ENCODE measurements around the gene ARAP2.

The ARAP2 gene

GRCh38 chr4:36165631-36166005 lies 78.7 kb downstream of the ARAP2 start:
- H3K27ac Mint-ChIP-seq, result no peak overlapping the region
- H3K9me3 Mint-ChIP-seq, result no peaks in the 10 kb centered on the region
- DNase-seq (no peak), ATAC-seq (no peak)
- peaks cover 28% of the 10 kb centered on the region for H3K36me3 Mint-ChIP-seq (ENCODE audit: low read depth)
- H3K4me3 Mint-ChIP-seq, result no peak overlapping the region
- peaks cover 18% of the 10 kb centered on the region for H3K4me1 Mint-ChIP-seq
- no peaks in the 10 kb centered on the region for H3K27me3 Mint-ChIP-seq

- H3K27ac Mint-ChIP-seq, result no peak overlapping the region
- ATAC-seq (no peak), DNase-seq (no peak)
- H3K27me3 Mint-ChIP-seq, result no peaks in the 10 kb centered on the region
- H3K4me1 Mint-ChIP-seq, result peaks cover 17% of the 10 kb centered on the region
- H3K36me3 Mint-ChIP-seq (ENCODE audit: low read depth), result peaks cover 28% of the 10 kb centered on the region
- no peak overlapping the region for H3K4me3 Mint-ChIP-seq
- H3K9me3 Mint-ChIP-seq, result no peaks in the 10 kb centered on the region
Observed at GRCh38 chr4:36164900-36165630, 79.2 kb downstream of the ARAP2 start.

- ATAC-seq (no peak), DNase-seq (no peak)
- peaks cover 38% of the 10 kb centered on the region for H3K36me3 Mint-ChIP-seq (ENCODE audit: low read depth)
- H3K27me3 Mint-ChIP-seq, result no peaks in the 10 kb centered on the region
- H3K4me1 Mint-ChIP-seq, result peaks cover 9% of the 10 kb centered on the region
- no peaks in the 10 kb centered on the region for H3K9me3 Mint-ChIP-seq
- H3K4me3 Mint-ChIP-seq, result no peak overlapping the region
- no peak overlapping the region for H3K27ac Mint-ChIP-seq
Observed at GRCh38 chr4:36163198-36163597, 81.1 kb downstream of the ARAP2 start.

GRCh38 chr4:36159208-36159607 lies 85.1 kb downstream of the ARAP2 start:
- ATAC-seq, result no peak

GRCh38 chr4:36152735-36153134 lies 91.6 kb downstream of the ARAP2 start:
- Mint-ChIP-seq H3K9me3 (no peaks in the 10 kb centered on the region), H3K4me3 (no peak overlapping the region), H3K27ac (no peak overlapping the region), H3K36me3 (ENCODE audit: low read depth) (peaks cover 30% of the 10 kb centered on the region), H3K4me1 (no peaks in the 10 kb centered on the region), H3K27me3 (no peaks in the 10 kb centered on the region)
- no peak for DNase-seq
- no peak for ATAC-seq

More at GRCh38 chr4:36159208-36159607, 85.1 kb downstream of the ARAP2 start:
- DNase-seq, result no peak
- no peaks in the 10 kb centered on the region for H3K9me3 Mint-ChIP-seq
- H3K27me3 Mint-ChIP-seq, result no peaks in the 10 kb centered on the region
- peaks cover 42% of the 10 kb centered on the region for H3K36me3 Mint-ChIP-seq (ENCODE audit: low read depth)
- H3K27ac Mint-ChIP-seq, result no peak overlapping the region
- peaks cover 7% of the 10 kb centered on the region for H3K4me1 Mint-ChIP-seq
- H3K4me3 Mint-ChIP-seq, result no peak overlapping the region

GRCh38 chr4:36142504-36142903 lies 101.8 kb downstream of the ARAP2 start:
- no peaks in the 10 kb centered on the region for H3K9me3 Mint-ChIP-seq
- no peak overlapping the region for H3K4me3 Mint-ChIP-seq
- DNase-seq (no peak), ATAC-seq (no peak)
- peaks cover 31% of the 10 kb centered on the region for H3K36me3 Mint-ChIP-seq (ENCODE audit: low read depth)
- H3K27ac Mint-ChIP-seq, result peak overlapping the region; percentile 1
- peaks cover 2% of the 10 kb centered on the region for H3K4me1 Mint-ChIP-seq
- no peaks in the 10 kb centered on the region for H3K27me3 Mint-ChIP-seq

GRCh38 chr4:36141186-36141585 lies 103.1 kb downstream of the ARAP2 start:
- Mint-ChIP-seq H3K4me3 (no peak overlapping the region), H3K4me1 (peaks cover 2% of the 10 kb centered on the region), H3K9me3 (no peaks in the 10 kb centered on the region), H3K36me3 (ENCODE audit: low read depth) (peaks cover 23% of the 10 kb centered on the region), H3K27ac (no peak overlapping the region), H3K27me3 (no peaks in the 10 kb centered on the region)
- ATAC-seq (no peak), DNase-seq (no peak)

- Mint-ChIP-seq H3K27me3 (no peaks in the 10 kb centered on the region), H3K36me3 (ENCODE audit: low read depth) (peaks cover 16% of the 10 kb centered on the region), H3K9me3 (no peaks in the 10 kb centered on the region), H3K27ac (no peak overlapping the region), H3K4me1 (peaks cover 2% of the 10 kb centered on the region), H3K4me3 (no peak overlapping the region)
- DNase-seq (no peak), ATAC-seq (no peak)
Observed at GRCh38 chr4:36140421-36140820, 103.9 kb downstream of the ARAP2 start.

- H3K4me3 Mint-ChIP-seq, result no peak overlapping the region
Observed at GRCh38 chr4:36138220-36138619, 106.1 kb downstream of the ARAP2 start.

GRCh38 chr4:36137336-36137735 lies 107.0 kb downstream of the ARAP2 start:
- no peaks in the 10 kb centered on the region for H3K4me1 Mint-ChIP-seq
- ATAC-seq (no peak), DNase-seq (no peak)
- no peak overlapping the region for H3K27ac Mint-ChIP-seq
- H3K36me3 Mint-ChIP-seq (ENCODE audit: low read depth), result peaks cover 8% of the 10 kb centered on the region
- H3K9me3 Mint-ChIP-seq, result no peaks in the 10 kb centered on the region
- H3K4me3 Mint-ChIP-seq, result no peak overlapping the region
- H3K27me3 Mint-ChIP-seq, result no peaks in the 10 kb centered on the region

More at GRCh38 chr4:36138220-36138619, 106.1 kb downstream of the ARAP2 start:
- H3K9me3 Mint-ChIP-seq, result no peaks in the 10 kb centered on the region
- peaks cover 2% of the 10 kb centered on the region for H3K4me1 Mint-ChIP-seq
- no peak for ATAC-seq
- H3K27ac Mint-ChIP-seq, result no peak overlapping the region
- H3K36me3 Mint-ChIP-seq (ENCODE audit: low read depth), result peaks cover 11% of the 10 kb centered on the region
- no peak for DNase-seq
- H3K27me3 Mint-ChIP-seq, result no peaks in the 10 kb centered on the region

GRCh38 chr4:36133658-36134057 lies 110.7 kb downstream of the ARAP2 start:
- Mint-ChIP-seq H3K4me1 (peaks cover 2% of the 10 kb centered on the region), H3K27ac (no peak overlapping the region), H3K36me3 (ENCODE audit: low read depth) (peaks cover 10% of the 10 kb centered on the region), H3K9me3 (no peaks in the 10 kb centered on the region), H3K4me3 (no peak overlapping the region), H3K27me3 (no peaks in the 10 kb centered on the region)
- ATAC-seq (no peak), DNase-seq (no peak)

GRCh38 chr4:36133086-36133485 lies 111.2 kb downstream of the ARAP2 start:
- H3K27me3 Mint-ChIP-seq, result no peaks in the 10 kb centered on the region
- ATAC-seq, result no peak
- no peak for DNase-seq
- peaks cover 2% of the 10 kb centered on the region for H3K4me1 Mint-ChIP-seq
- H3K9me3 Mint-ChIP-seq, result no peaks in the 10 kb centered on the region
- H3K27ac Mint-ChIP-seq, result no peak overlapping the region
- H3K4me3 Mint-ChIP-seq, result no peak overlapping the region
- peaks cover 7% of the 10 kb centered on the region for H3K36me3 Mint-ChIP-seq (ENCODE audit: low read depth)

GRCh38 chr4:36130641-36131040 lies 113.7 kb downstream of the ARAP2 start:
- H3K27ac Mint-ChIP-seq, result no peak overlapping the region
- H3K4me1 Mint-ChIP-seq, result peaks cover 2% of the 10 kb centered on the region
- ATAC-seq, result no peak

GRCh38 chr4:36128689-36129088 lies 115.6 kb downstream of the ARAP2 start:
- Mint-ChIP-seq H3K27ac (no peak overlapping the region), H3K4me1 (peaks cover 2% of the 10 kb centered on the region), H3K36me3 (ENCODE audit: low read depth) (peaks cover 23% of the 10 kb centered on the region), H3K4me3 (no peak overlapping the region), H3K9me3 (no peaks in the 10 kb centered on the region), H3K27me3 (no peaks in the 10 kb centered on the region)
- ATAC-seq (no peak), DNase-seq (no peak)

More at GRCh38 chr4:36130641-36131040, 113.7 kb downstream of the ARAP2 start:
- H3K36me3 Mint-ChIP-seq (ENCODE audit: low read depth), result peaks cover 9% of the 10 kb centered on the region
- no peak overlapping the region for H3K4me3 Mint-ChIP-seq
- no peaks in the 10 kb centered on the region for H3K27me3 Mint-ChIP-seq
- no peak for DNase-seq
- no peaks in the 10 kb centered on the region for H3K9me3 Mint-ChIP-seq

- Mint-ChIP-seq H3K27ac (no peak overlapping the region), H3K9me3 (no peaks in the 10 kb centered on the region), H3K36me3 (ENCODE audit: low read depth) (peaks cover 36% of the 10 kb centered on the region), H3K4me1 (no peaks in the 10 kb centered on the region), H3K4me3 (no peak overlapping the region), H3K27me3 (no peaks in the 10 kb centered on the region)
- ATAC-seq (no peak), DNase-seq (no peak)
Observed at GRCh38 chr4:36123906-36124305, 120.4 kb downstream of the ARAP2 start.

GRCh38 chr4:36115312-36115711 lies 129.0 kb downstream of the ARAP2 start:
- H3K4me1 Mint-ChIP-seq, result no peaks in the 10 kb centered on the region
- H3K9me3 Mint-ChIP-seq, result no peaks in the 10 kb centered on the region
- no peak overlapping the region for H3K27ac Mint-ChIP-seq
- H3K36me3 Mint-ChIP-seq (ENCODE audit: low read depth), result peaks cover 29% of the 10 kb centered on the region
- no peaks in the 10 kb centered on the region for H3K27me3 Mint-ChIP-seq
- ATAC-seq (no peak), DNase-seq (no peak)
- no peak overlapping the region for H3K4me3 Mint-ChIP-seq
